Prostate gland (tissue), 2 donors: ENCODE data around the gene SLC5A10. TPM values are rescaled to one million over a fixed set of nuclear protein-coding genes. Genes with fewer than 3 reads are reported as not detected.
"Not testable (repeated sequence)": the region's sequence is repeated elsewhere in the genome, so short reads cannot be mapped to it uniquely, and the experiment has no call there.

ENCODE experiments used
- DNase-seq: peaks from one replicate; pipeline ENCODE4 v3.0.0-alpha.2; 2019; ENCODE audit warnings: low spot score
- H3K27ac ChIP-seq, 2 donors: fragments of 200-600 bp; sonication (generic); 2 replicates each; pipeline ENCODE4 v1.5.1; 2017 to 2019
- H3K27me3 ChIP-seq: fragments of 200-600 bp; sonication (generic); replicated peaks from 2 replicates; pipeline ENCODE4 v1.5.1; 2019; ENCODE audit not compliant: insufficient read depth
- H3K36me3 ChIP-seq, 2 donors: fragments of 200-600 bp; sonication (generic); 1 replicate in 1 of 2; 2 replicates in 1 of 2; pipeline versions ENCODE4 v1.5.1 to v1.8.1; 2017 to 2019
- H3K4me1 ChIP-seq: fragments of 200-600 bp; sonication (generic); replicated peaks from 2 replicates; pipeline ENCODE4 v1.5.1; 2019
- H3K4me3 ChIP-seq, 2 donors: fragments of 200-600 bp; sonication (generic); 2 replicates each; pipeline ENCODE4 v1.5.1; 2017 to 2019
- H3K9me3 ChIP-seq: fragments of 200-600 bp; sonication (generic); 2 replicates; pipeline ENCODE4 v1.5.1; 2017
- CTCF ChIP-seq, 4 experiments: fragments of 200-600 bp in 2 of 4; fragments of 450-650 bp in 2 of 4; sonication (generic) in 2 of 4; IDR thresholded peaks; 1 replicate in 3 of 4; 2 replicates in 1 of 4; pipeline ENCODE4 v1.5.1; 2016 to 2019; ENCODE audit warnings: antibody characterized with exemption in 4 of 4, mild to moderate bottlenecking in 2 of 4, moderate library complexity in 2 of 4
- POLR2A ChIP-seq: fragments of 450-650 bp; IDR thresholded peaks from one replicate; pipeline ENCODE4 v1.6.1; 2016; ENCODE audit warnings: antibody characterized with exemption, mild to moderate bottlenecking
- POLR2AphosphoS5 ChIP-seq: sonication (generic); formaldehyde crosslinking; IDR thresholded peaks from one replicate; pipeline ENCODE4 v1.6.1; 2017; ENCODE audit warnings: antibody characterized with exemption
- WGBS: methylation state at CpG from one replicate; pipeline ENCODE4 v1.1.5; 2018; 5-methylcytosine and 5-hydroxymethylcytosine counted together
- intact Hi-C: fragments of 100-400 bp; cut with DNase I; formaldehyde crosslinking; loops from one replicate; pipeline ENCODE4 v1.14.2; 2022
- total RNA-seq, 2 donors: library from RNA; depleted of rRNA; stranded (reverse); fragments of >200 nt; gene quantifications; one replicate each; pipeline ENCODE4 v1.1.0, GENCODE V29; 2016

Gene SLC5A10
- total RNA-seq, 2 donors from 2014 or later: not detected

- Histone ChIP-seq H3K36me3 (no peaks in the 10 kb centered on the region), H3K27me3 (no peaks in the 10 kb centered on the region), H3K27ac (no peak overlapping the region), H3K4me1 (no peaks in the 10 kb centered on the region), H3K9me3 (no peaks in the 10 kb centered on the region), H3K4me3 (no peak overlapping the region)
- no peak for DNase-seq
- intact Hi-C loops: no loop called here
- TF ChIP-seq POLR2AphosphoS5 (no peak), POLR2A (no peak)
- 76% methylated on average over 5 of the region's 5 CpGs for WGBS
Observed at GRCh38 chr17:18916816-18917500, 35.0 kb upstream of the SLC5A10 start.

GRCh38 chr17:18917506-18918032, 34.4 kb upstream of the SLC5A10 start:
- no peaks in the 10 kb centered on the region for H3K9me3 ChIP-seq
- 95% methylated on average over 11 of the region's 11 CpGs for WGBS
- intact Hi-C loops: no loop called here
- H3K27me3 ChIP-seq: no peaks in the 10 kb centered on the region
- TF ChIP-seq POLR2A (no peak), POLR2AphosphoS5 (no peak), CTCF (IDR thresholded peaks at IDR 0.05) (no peak)
- H3K36me3 ChIP-seq: no peaks in the 10 kb centered on the region
- no peaks in the 10 kb centered on the region for H3K4me1 ChIP-seq
- H3K4me3 ChIP-seq: no peak overlapping the region
- no peak overlapping the region for H3K27ac ChIP-seq
- DNase-seq: no peak

GRCh38 chr17:18919963-18920362, 32.0 kb upstream of the SLC5A10 start:
- WGBS: 76% methylated on average over 6 of the region's 6 CpGs
- H3K4me3 ChIP-seq: no peak overlapping the region
- H3K27me3 ChIP-seq: no peaks in the 10 kb centered on the region
- no peaks in the 10 kb centered on the region for H3K4me1 ChIP-seq
- DNase-seq: no peak
- intact Hi-C loops: no loop called here
- no peaks in the 10 kb centered on the region for H3K9me3 ChIP-seq
- H3K27ac ChIP-seq: no peak overlapping the region
- no peaks in the 10 kb centered on the region for H3K36me3 ChIP-seq
- TF ChIP-seq POLR2A: no peak
- TF ChIP-seq CTCF (IDR thresholded peaks at IDR 0.05): no peak
- no peak for TF ChIP-seq POLR2AphosphoS5

- DNase-seq: no peak
- Histone ChIP-seq H3K27me3 (no peaks in the 10 kb centered on the region), H3K27ac (no peak overlapping the region), H3K4me1 (no peaks in the 10 kb centered on the region), H3K9me3 (no peaks in the 10 kb centered on the region), H3K36me3 (no peaks in the 10 kb centered on the region), H3K4me3 (no peak overlapping the region)
- 47% methylated on average over 6 of the region's 6 CpGs for WGBS
- no peak for TF ChIP-seq POLR2AphosphoS5
- TF ChIP-seq POLR2A: no peak
- TF ChIP-seq CTCF (IDR thresholded peaks at IDR 0.05): no peak
- intact Hi-C loops: no loop called here
Observed at GRCh38 chr17:18920911-18921441, 31.0 kb upstream of the SLC5A10 start.

GRCh38 chr17:18921485-18921884, 30.5 kb upstream of the SLC5A10 start:
- Histone ChIP-seq H3K36me3 (no peaks in the 10 kb centered on the region), H3K4me3 (no peak overlapping the region), H3K27me3 (no peaks in the 10 kb centered on the region), H3K27ac (no peak overlapping the region), H3K4me1 (no peaks in the 10 kb centered on the region), H3K9me3 (no peaks in the 10 kb centered on the region)
- TF ChIP-seq POLR2AphosphoS5: no peak
- WGBS: 60% methylated on average over 2 of the region's 2 CpGs
- no peak for DNase-seq
- intact Hi-C loops: no loop called here

- Histone ChIP-seq H3K4me3 (no peak overlapping the region), H3K27ac (no peak overlapping the region), H3K36me3 (no peaks in the 10 kb centered on the region), H3K27me3 (no peaks in the 10 kb centered on the region), H3K9me3 (no peaks in the 10 kb centered on the region), H3K4me1 (no peaks in the 10 kb centered on the region)
- TF ChIP-seq POLR2AphosphoS5: no peak
- no peak for TF ChIP-seq POLR2A
- no peak for TF ChIP-seq CTCF (IDR thresholded peaks at IDR 0.05)
- DNase-seq: no peak
- 57% methylated on average over 4 of the region's 4 CpGs for WGBS
- intact Hi-C loops: no loop called here
Observed at GRCh38 chr17:18921912-18922451, 30.0 kb upstream of the SLC5A10 start.

- H3K27ac ChIP-seq, H3K4me1 ChIP-seq, H3K36me3 ChIP-seq, H3K9me3 ChIP-seq, intact Hi-C loops, DNase-seq, H3K27me3 ChIP-seq, H3K4me3 ChIP-seq: not testable (repeated sequence)
- WGBS: 98% methylated on average over 7 of the region's 7 CpGs
Observed at GRCh38 chr17:18922596-18922995, 29.4 kb upstream of the SLC5A10 start.
